Measurements from ENCODE around the gene NAA25.

DNA sequence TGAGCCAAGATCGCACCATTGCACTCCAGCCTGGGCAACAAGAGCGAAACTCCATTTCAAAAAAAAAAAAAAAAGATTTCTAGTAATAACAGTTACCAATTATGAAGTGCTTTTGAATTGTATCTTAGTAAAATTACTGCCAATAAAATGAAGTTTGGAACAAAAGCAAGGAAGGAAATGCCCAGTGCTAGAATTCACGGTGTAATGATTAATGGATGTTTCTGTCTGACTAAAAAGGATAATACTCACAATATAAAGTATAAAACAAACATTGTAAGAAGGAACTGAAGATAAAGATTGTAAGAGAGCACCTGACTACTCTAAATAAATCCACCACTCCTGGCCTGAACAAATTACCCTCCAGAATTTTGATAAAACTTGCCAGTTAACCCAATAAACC lies 99.7 kb downstream of the NAA25 start:
- no peak for TF ChIP-seq POLR2A (IDR thresholded peaks at IDR 0.05; ENCODE audit: low read depth, low read length)
- no peak for TF ChIP-seq POLR2AphosphoS5 (IDR thresholded peaks at IDR 0.05; ENCODE audit: low read depth, low read length)
- no peak for TF ChIP-seq TAF1 (IDR thresholded peaks at IDR 0.05; ENCODE audit: low read depth, low read length)

Measured in GM12891 (cell line).